Neuronal stem cell (in vitro differentiated cells): Measurements from ENCODE around the gene PLD1.

Experiments
- DNase-seq: peaks from one replicate; pipeline ENCODE4 v3.0.0-alpha.2; 2013; ENCODE audit warnings: low spot score
- H2AFZ ChIP-seq: one replicate; pipeline ENCODE4 v1.6.1; 2013; ENCODE audit warnings: mild to moderate bottlenecking, low read length, inconsistent platforms
- H2AK5ac ChIP-seq: 2 replicates; pipeline ENCODE4 v1.6.1; 2013; ENCODE audit warnings: low read depth, mild to moderate bottlenecking, inconsistent platforms, low read length, moderate library complexity, mixed read lengths
- H2BK120ac ChIP-seq: 2 replicates; pipeline ENCODE4 v1.6.1; 2013; ENCODE audit warnings: low read depth, mild to moderate bottlenecking, inconsistent platforms, low read length, moderate library complexity, mixed read lengths
- H2BK12ac ChIP-seq: one replicate; pipeline ENCODE4 v1.6.1; 2013; ENCODE audit warnings: low read length, inconsistent platforms
- H2BK15ac ChIP-seq: 2 replicates; pipeline ENCODE4 v1.6.1; 2013; ENCODE audit warnings: mild to moderate bottlenecking, low read length, inconsistent platforms, mixed read lengths
- H2BK5ac ChIP-seq: one replicate; pipeline ENCODE4 v1.6.1; 2013; ENCODE audit warnings: inconsistent platforms, mild to moderate bottlenecking, low read length, moderate library complexity
- H3K14ac ChIP-seq: one replicate; pipeline ENCODE4 v1.6.1; 2013; ENCODE audit warnings: low read length, inconsistent platforms
- H3K18ac ChIP-seq: 2 replicates; pipeline ENCODE4 v1.6.1; 2013; ENCODE audit warnings: low read length, inconsistent platforms
- H3K23ac ChIP-seq: 2 replicates; pipeline ENCODE4 v1.6.1; 2013; ENCODE audit warnings: low read depth, mild to moderate bottlenecking, mixed read lengths, low read length, inconsistent platforms; ENCODE audit not compliant: poor library complexity
- H3K27ac ChIP-seq: replicated peaks from 3 replicates; pipeline ENCODE4 v1.5.1; 2013; ENCODE audit warnings: low read length, inconsistent platforms
- H3K27me3 ChIP-seq, 3 experiments: 2 replicates each; pipeline ENCODE4 v1.6.1; 2013; ENCODE audit warnings: low read length in 3 of 3, mild to moderate bottlenecking in 2 of 3, inconsistent platforms in 1 of 3, low read depth in 1 of 3, mixed read lengths in 1 of 3, moderate library complexity in 1 of 3; ENCODE audit not compliant: control insufficient read depth in 3 of 3, insufficient read depth in 3 of 3
- H3K36me3 ChIP-seq, 2 donors: replicated peaks in 1 of 2; 2 replicates each; pipeline ENCODE4 v1.6.1; 2013; ENCODE audit warnings: low read length in 2 of 2; ENCODE audit not compliant: control insufficient read depth in 2 of 2, insufficient read depth in 2 of 2
- H3K4ac ChIP-seq: 2 replicates; pipeline ENCODE4 v1.6.1; 2013; ENCODE audit warnings: inconsistent platforms, mild to moderate bottlenecking, low read length, moderate library complexity
- H3K4me1 ChIP-seq, 2 donors: 1 replicate in 1 of 2; 2 replicates in 1 of 2; pipeline ENCODE4 v1.6.1; 2013; ENCODE audit warnings: low read length in 2 of 2, low read depth in 1 of 2; ENCODE audit not compliant: control insufficient read depth in 2 of 2, insufficient read depth in 1 of 2
- H3K4me2 ChIP-seq: one replicate; pipeline ENCODE4 v1.6.1; 2013; ENCODE audit warnings: mild to moderate bottlenecking, low read length, inconsistent platforms; ENCODE audit not compliant: insufficient read depth, poor library complexity, severe bottlenecking
- H3K4me3 ChIP-seq, 2 donors: 2 replicates each; pipeline ENCODE4 v1.5.1; 2013; ENCODE audit warnings: low read length in 2 of 2, mild to moderate bottlenecking in 2 of 2, inconsistent platforms in 1 of 2, moderate library complexity in 1 of 2
- H3K79me1 ChIP-seq: one replicate; pipeline ENCODE4 v1.6.1; 2013; ENCODE audit warnings: low read depth, mild to moderate bottlenecking, inconsistent platforms, low read length, moderate library complexity
- H3K9ac ChIP-seq: one replicate; pipeline ENCODE4 v1.6.1; 2013; ENCODE audit warnings: mild to moderate bottlenecking, low read depth, low read length, inconsistent platforms; ENCODE audit not compliant: poor library complexity
- H3K9me3 ChIP-seq, 2 donors: replicated peaks in 1 of 2; 2 replicates each; pipeline versions ENCODE3 to v1.6.1; 2013; ENCODE audit warnings: low read length in 2 of 2, mild to moderate bottlenecking in 2 of 2, inconsistent platforms in 1 of 2, low read depth in 1 of 2, mixed read lengths in 1 of 2, moderate library complexity in 1 of 2; ENCODE audit not compliant: control insufficient read depth in 2 of 2, insufficient read depth in 1 of 2
- H4K8ac ChIP-seq: one replicate; pipeline ENCODE4 v1.6.1; 2013; ENCODE audit warnings: low read depth, mild to moderate bottlenecking, inconsistent platforms, low read length, moderate library complexity
- H4K91ac ChIP-seq: one replicate; pipeline ENCODE4 v1.6.1; 2013; ENCODE audit warnings: low read length, low read depth, mild to moderate bottlenecking, inconsistent platforms; ENCODE audit not compliant: poor library complexity
- WGBS, 2 donors: extraction: QIAGEN DNeasy Blood & Tissue Kit; methylation state at CpG; one replicate each; pipeline ENCODE4 v1.1.7; 2013; ENCODE audit warnings: missing lambda C conversion rate in 2 of 2, mixed read lengths in 1 of 2; ENCODE audit not compliant: insufficient read length in 2 of 2, insufficient replicate concordance in 1 of 2; ENCODE audit errors: extremely low coverage in 2 of 2; 5-methylcytosine and 5-hydroxymethylcytosine counted together

PLD1 gene

GRCh38 chr3:171825222-171825828, 15.0 kb upstream of the PLD1 start:
- no peak overlapping the region for H3K4me2 ChIP-seq
- no peak overlapping the region for H2AK5ac ChIP-seq
- no peak overlapping the region for H2BK120ac ChIP-seq
- H3K27me3 ChIP-seq = no peaks in the 10 kb centered on the region
- H3K9ac ChIP-seq = no peak overlapping the region
- H3K23ac ChIP-seq = no peak overlapping the region
- H3K9me3 ChIP-seq = no peaks in the 10 kb centered on the region
- H3K18ac ChIP-seq = no peak overlapping the region
- H3K4me1 ChIP-seq = peaks cover 0 to 9% of the 10 kb centered on the region in 2 donors
- no peak for DNase-seq
- no peaks in the 10 kb centered on the region for H3K79me1 ChIP-seq
- H4K8ac ChIP-seq = no peak overlapping the region
- no peak overlapping the region for H2AFZ ChIP-seq
- no peak overlapping the region for H3K27ac ChIP-seq
- no peak overlapping the region for H4K91ac ChIP-seq
- no peak overlapping the region for H2BK15ac ChIP-seq
- no peak overlapping the region for H2BK5ac ChIP-seq
- no peak overlapping the region for H3K4ac ChIP-seq
- no peaks in the 10 kb centered on the region for H3K36me3 ChIP-seq
- H2BK12ac ChIP-seq = no peak overlapping the region
- no peak overlapping the region for H3K14ac ChIP-seq
- WGBS, 2 donors = no CpG with 5 or more reads among the region's 5 CpGs
- H3K4me3 ChIP-seq = no peak overlapping the region

- Histone ChIP-seq H3K36me3 (no peaks in the 10 kb centered on the region), H3K4me1 (peaks cover 0 to 9% of the 10 kb centered on the region in 2 donors), H3K27ac (no peak overlapping the region), H4K8ac (no peak overlapping the region), H2BK120ac (no peak overlapping the region), H3K18ac (no peak overlapping the region), H3K4ac (no peak overlapping the region), H3K27me3 (no peaks in the 10 kb centered on the region), H3K9me3 (no peaks in the 10 kb centered on the region), H4K91ac (no peak overlapping the region), H2BK12ac (no peak overlapping the region), H3K4me3 (no peak overlapping the region), H2BK15ac (no peak overlapping the region), H3K9ac (no peak overlapping the region), H2AFZ (no peak overlapping the region), H3K23ac (no peak overlapping the region), H2BK5ac (no peak overlapping the region), H3K4me2 (no peak overlapping the region), H3K14ac (no peak overlapping the region), H2AK5ac (no peak overlapping the region), H3K79me1 (no peaks in the 10 kb centered on the region)
- no CpG with 5 or more reads among the region's 7 CpGs for WGBS, 2 donors
- no peak for DNase-seq
These were observed 14.5 kb upstream of the PLD1 start for GRCh38 chr3:171824824-171825221.

- H3K9me3 ChIP-seq = no peaks in the 10 kb centered on the region
- no peak overlapping the region for H3K4ac ChIP-seq
- no peak overlapping the region for H3K18ac ChIP-seq
- no peak overlapping the region for H3K27ac ChIP-seq
- no CpG with 5 or more reads among the region's 6 CpGs for WGBS, 2 donors
- H2BK120ac ChIP-seq = no peak overlapping the region
- no peak overlapping the region for H2AFZ ChIP-seq
- H4K8ac ChIP-seq = no peak overlapping the region
- DNase-seq = no peak
- no peak overlapping the region for H4K91ac ChIP-seq
- no peak overlapping the region for H3K4me3 ChIP-seq
- no peak overlapping the region for H2BK5ac ChIP-seq
- H3K9ac ChIP-seq = no peak overlapping the region
- no peak overlapping the region for H3K4me2 ChIP-seq
- no peak overlapping the region for H3K14ac ChIP-seq
- no peak overlapping the region for H2BK12ac ChIP-seq
- peaks cover 0 to 6% of the 10 kb centered on the region in 2 donors for H3K4me1 ChIP-seq
- no peak overlapping the region for H2BK15ac ChIP-seq
- H3K27me3 ChIP-seq = no peaks in the 10 kb centered on the region
- no peaks in the 10 kb centered on the region for H3K79me1 ChIP-seq
- no peak overlapping the region for H3K23ac ChIP-seq
- no peak overlapping the region for H2AK5ac ChIP-seq
- H3K36me3 ChIP-seq = no peaks in the 10 kb centered on the region
These were observed 13.8 kb upstream of the PLD1 start for GRCh38 chr3:171824116-171824515.

GRCh38 chr3:171822431-171823106, 12.3 kb upstream of the PLD1 start:
- H3K4me3 ChIP-seq = no peak overlapping the region
- H3K27ac ChIP-seq = no peak overlapping the region
- H2AK5ac ChIP-seq = no peak overlapping the region
- WGBS, 2 donors = no CpG with 5 or more reads among the region's 4 CpGs
- no peak overlapping the region for H3K9ac ChIP-seq
- H2AFZ ChIP-seq = no peak overlapping the region
- H3K36me3 ChIP-seq = no peaks in the 10 kb centered on the region
- no peaks in the 10 kb centered on the region for H3K79me1 ChIP-seq
- no peak overlapping the region for H3K18ac ChIP-seq
- DNase-seq = no peak
- H2BK12ac ChIP-seq = no peak overlapping the region
- H2BK15ac ChIP-seq = no peak overlapping the region
- H2BK120ac ChIP-seq = no peak overlapping the region
- no peak overlapping the region for H3K23ac ChIP-seq
- H3K27me3 ChIP-seq = no peaks in the 10 kb centered on the region
- no peak overlapping the region for H3K14ac ChIP-seq
- no peak overlapping the region for H3K4me2 ChIP-seq
- no peak overlapping the region for H3K4ac ChIP-seq
- no peak overlapping the region for H4K8ac ChIP-seq
- no peaks in the 10 kb centered on the region for H3K9me3 ChIP-seq
- H4K91ac ChIP-seq = no peak overlapping the region
- no peak overlapping the region for H2BK5ac ChIP-seq
- H3K4me1 ChIP-seq = peaks cover 0 to 6% of the 10 kb centered on the region in 2 donors
